Measurements from ENCODE around the gene L3MBTL4. TPM values are rescaled to one million over a fixed set of nuclear protein-coding genes. Genes with fewer than 3 reads are reported as not detected.

The L3MBTL4 gene
- polyA plus RNA-seq, 1 of the 3 experiments (the other 2 are of a cell fraction): 0.02 TPM

- POLR2A ChIA-PET: no interaction called here
- no peak overlapping the region for H3K4me3 ChIP-seq (ENCODE audit: low read depth in 2 of 2, low read length in 1 of 2)
Measured at GRCh38 chr18:5912566-5912965, 502.1 kb downstream of the L3MBTL4 start.

More at GRCh38 chr18:5912566-5912965, 502.1 kb downstream of the L3MBTL4 start:
- no peaks in the 10 kb centered on the region for H3F3A ChIP-seq (replicated peaks; ENCODE audit: insufficient read depth)
- no peaks in the 10 kb centered on the region for H3K79me2 ChIP-seq (ENCODE audit: insufficient read depth)
- TF ChIP-seq TEAD4 (IDR thresholded peaks at IDR 0.05; ENCODE audit: borderline replicate concordance, insufficient read depth) (no peak), MAX (IDR thresholded peaks at IDR 0.05; ENCODE audit: low read depth) (no peak), GATA2 (CRISPR knock-in tag; IDR thresholded peaks at IDR 0.05) (no peak), YY1 (IDR thresholded peaks at IDR 0.05; ENCODE audit: low read depth) (no peak), TAF1 (IDR thresholded peaks at IDR 0.05; ENCODE audit: borderline replicate concordance, low read depth, low read length) (no peak), TCF12 (IDR thresholded peaks at IDR 0.05) (no peak), NFIC (IDR thresholded peaks at IDR 0.05; ENCODE audit: borderline replicate concordance) (no peak), POLR2AphosphoS5 (IDR thresholded peaks at IDR 0.05; ENCODE audit: low read depth, low read length) (no peak), IRF3 (IDR thresholded peaks at IDR 0.05; ENCODE audit: low read depth, low read length) (no peak), MXI1 (IDR thresholded peaks at IDR 0.05; ENCODE audit: low read depth, low read length) (no peak), NRF1 (IDR thresholded peaks at IDR 0.05; ENCODE audit: low read depth, low read length) (no peak), JUND (IDR thresholded peaks at IDR 0.05) (no peak), PBX3 (IDR thresholded peaks at IDR 0.05) (no peak), RAD21 (IDR thresholded peaks at IDR 0.05; ENCODE audit: low read length) (no peak)
- TF ChIP-seq, protein P1, sequence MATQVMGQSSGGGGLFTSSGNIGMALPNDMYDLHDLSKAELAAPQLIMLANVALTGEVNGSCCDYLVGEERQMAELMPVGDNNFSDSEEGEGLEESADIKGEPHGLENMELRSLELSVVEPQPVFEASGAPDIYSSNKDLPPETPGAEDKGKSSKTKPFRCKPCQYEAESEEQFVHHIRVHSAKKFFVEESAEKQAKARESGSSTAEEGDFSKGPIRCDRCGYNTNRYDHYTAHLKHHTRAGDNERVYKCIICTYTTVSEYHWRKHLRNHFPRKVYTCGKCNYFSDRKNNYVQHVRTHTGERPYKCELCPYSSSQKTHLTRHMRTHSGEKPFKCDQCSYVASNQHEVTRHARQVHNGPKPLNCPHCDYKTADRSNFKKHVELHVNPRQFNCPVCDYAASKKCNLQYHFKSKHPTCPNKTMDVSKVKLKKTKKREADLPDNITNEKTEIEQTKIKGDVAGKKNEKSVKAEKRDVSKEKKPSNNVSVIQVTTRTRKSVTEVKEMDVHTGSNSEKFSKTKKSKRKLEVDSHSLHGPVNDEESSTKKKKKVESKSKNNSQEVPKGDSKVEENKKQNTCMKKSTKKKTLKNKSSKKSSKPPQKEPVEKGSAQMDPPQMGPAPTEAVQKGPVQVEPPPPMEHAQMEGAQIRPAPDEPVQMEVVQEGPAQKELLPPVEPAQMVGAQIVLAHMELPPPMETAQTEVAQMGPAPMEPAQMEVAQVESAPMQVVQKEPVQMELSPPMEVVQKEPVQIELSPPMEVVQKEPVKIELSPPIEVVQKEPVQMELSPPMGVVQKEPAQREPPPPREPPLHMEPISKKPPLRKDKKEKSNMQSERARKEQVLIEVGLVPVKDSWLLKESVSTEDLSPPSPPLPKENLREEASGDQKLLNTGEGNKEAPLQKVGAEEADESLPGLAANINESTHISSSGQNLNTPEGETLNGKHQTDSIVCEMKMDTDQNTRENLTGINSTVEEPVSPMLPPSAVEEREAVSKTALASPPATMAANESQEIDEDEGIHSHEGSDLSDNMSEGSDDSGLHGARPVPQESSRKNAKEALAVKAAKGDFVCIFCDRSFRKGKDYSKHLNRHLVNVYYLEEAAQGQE (IDR thresholded peaks at IDR 0.05; ENCODE audit: low read depth, low read length): no peak
- CTCF ChIA-PET: interaction anchor here (1.0 kb wide), 1 partner anchor 16 kb away, joined by 3 read pairs; no protein-coding TSS in a partner anchor
- no peaks in the 10 kb centered on the region for H3K4me1 ChIP-seq (ENCODE audit: control insufficient read depth in 1 of 2, insufficient read depth in 2 of 2, low read depth in 1 of 2, low read length in 1 of 2)
- no peak overlapping the region for H2AFZ ChIP-seq (ENCODE audit: low read depth)
- H4K20me1 ChIP-seq (ENCODE audit: insufficient read depth): no peaks in the 10 kb centered on the region
- no peaks in the 10 kb centered on the region for H3K9me3 ChIP-seq
- H3K27ac ChIP-seq (ENCODE audit: low read depth in 2 of 2, low read length in 1 of 2): no peak overlapping the region
- H3K9ac ChIP-seq: no peak overlapping the region
- no peak for DNase-seq
- WGBS (ENCODE audit: low lambda C conversion rate): 35% methylated on average over 7 of the region's 7 CpGs
- no peaks in the 10 kb centered on the region for H3K9me2 ChIP-seq
- H3K36me3 ChIP-seq (replicated peaks in 1 of 2; ENCODE audit: control insufficient read depth in 1 of 2, insufficient read depth in 2 of 2, low read length in 1 of 2): no peaks in the 10 kb centered on the region
- no peak overlapping the region for H3K4me2 ChIP-seq
- H3K27me3 ChIP-seq (ENCODE audit: insufficient read depth): no peaks in the 10 kb centered on the region; the same call in 1 of the 2 replicates

All from SK-N-SH (cell line).